H1 (cell line): ENCODE data around the gene CAPN11. TPM values are rescaled to one million over a fixed set of nuclear protein-coding genes. Genes with fewer than 3 reads are reported as not detected.

Source experiments
- CTCF ChIA-PET: fragments of 300-600 bp; sonication (Branson Sonifier 250); formaldehyde crosslinking; loops from one replicate; lab custom pipeline; 2021; ENCODE audit not compliant: partially characterized antibody; lab: Charles Lee
- POLR2A ChIA-PET: fragments of 300-600 bp; sonication (Branson Sonifier 250); formaldehyde crosslinking; loops from one replicate; lab custom pipeline; 2021; ENCODE audit warnings: inconsistent platforms; ENCODE audit not compliant: partially characterized antibody; lab: Charles Lee
- DNase-seq, 2 experiments: peaks; one replicate each; pipeline versions ENCODE4 v3.0.0 to v3.0.0-alpha.2; 2010 to 2022; ENCODE audit warnings: low spot score in 2 of 2, low read depth in 1 of 2, mixed read lengths in 1 of 2
- FAIRE-seq: peaks from 2 replicates; lab custom pipeline; 2011; peaks lifted over from hg19 to GRCh38; lab: Jason Lieb, UNC
- H2AFZ ChIP-seq: 2 replicates; pipeline ENCODE4 v1.8.1; 2012; ENCODE audit warnings: low read length, inconsistent platforms
- H2AK5ac ChIP-seq: 2 replicates; pipeline ENCODE4 v1.6.1; 2013; ENCODE audit warnings: low read depth, low read length
- H2BK120ac ChIP-seq: replicated peaks from 2 replicates; pipeline ENCODE3; 2013; ENCODE audit warnings: low read depth, low read length, inconsistent platforms
- H2BK12ac ChIP-seq: 2 replicates; pipeline ENCODE4 v1.6.1; 2013; ENCODE audit warnings: low read depth, low read length
- H2BK15ac ChIP-seq: 2 replicates; pipeline ENCODE4 v1.6.1; 2013; ENCODE audit warnings: low read length
- H2BK20ac ChIP-seq: 2 replicates; pipeline ENCODE4 v1.6.1; 2013; ENCODE audit warnings: low read length
- H2BK5ac ChIP-seq: 2 replicates; pipeline ENCODE4 v1.6.1; 2013; ENCODE audit warnings: low read depth, low read length
- H3K14ac ChIP-seq: 2 replicates; pipeline ENCODE4 v1.6.1; 2013; ENCODE audit warnings: inconsistent platforms; ENCODE audit not compliant: insufficient read length
- H3K18ac ChIP-seq: 2 replicates; pipeline ENCODE4 v1.6.1; 2013; ENCODE audit warnings: low read length; ENCODE audit errors: extremely low read depth
- H3K23ac ChIP-seq: 2 replicates; pipeline ENCODE4 v1.6.1; 2013; ENCODE audit warnings: inconsistent platforms; ENCODE audit not compliant: insufficient read length
- H3K23me2 ChIP-seq: 2 replicates; pipeline ENCODE4 v1.6.1; 2013; ENCODE audit warnings: low read depth, low read length
- H3K27ac ChIP-seq: 2 replicates; pipeline ENCODE4 v1.6.1; 2011; ENCODE audit warnings: low read depth, low read length, inconsistent platforms
- H3K27me3 ChIP-seq, 4 experiments: replicated peaks in 1 of 4; 1 replicate in 1 of 4; 2 replicates in 3 of 4; pipeline versions ENCODE4 v1.6.1 to v1.8.1; 2011 to 2013; ENCODE audit warnings: low read length in 3 of 4, mild to moderate bottlenecking in 3 of 4, inconsistent platforms in 2 of 4, mixed read lengths in 2 of 4, moderate library complexity in 1 of 4; ENCODE audit not compliant: control insufficient read depth in 3 of 4, insufficient read depth in 3 of 4; ENCODE audit errors: extremely low read depth in 1 of 4
- H3K36me3 ChIP-seq, 4 experiments: 2 replicates each; pipeline versions ENCODE4 v1.6.1 to v1.8.1; 2011 to 2013; ENCODE audit warnings: mild to moderate bottlenecking in 4 of 4, low read length in 3 of 4, moderate library complexity in 2 of 4, control low read depth in 1 of 4, inconsistent platforms in 1 of 4; ENCODE audit not compliant: insufficient read depth in 4 of 4, control insufficient read depth in 2 of 4
- H3K4ac ChIP-seq: replicated peaks from 2 replicates; pipeline ENCODE3; 2013; ENCODE audit warnings: low read length, low read depth, mixed read lengths, inconsistent platforms; ENCODE audit not compliant: insufficient read length
- H3K4me1 ChIP-seq, 4 experiments: replicated peaks in 1 of 4; 1 replicate in 1 of 4; 2 replicates in 3 of 4; pipeline versions ENCODE4 v1.6.1 to v1.8.1; 2011 to 2013; ENCODE audit warnings: low read length in 3 of 4, inconsistent platforms in 2 of 4, mixed read lengths in 1 of 4; ENCODE audit not compliant: insufficient read depth in 4 of 4, control insufficient read depth in 3 of 4
- H3K4me2 ChIP-seq, 2 experiments: 2 replicates each; pipeline versions ENCODE4 v1.6.1 to v1.8.1; 2011 to 2013; ENCODE audit warnings: low read depth in 2 of 2, low read length in 2 of 2, control low read depth in 1 of 2, inconsistent platforms in 1 of 2, mild to moderate bottlenecking in 1 of 2; ENCODE audit not compliant: insufficient read depth in 1 of 2
- H3K4me3 ChIP-seq, 4 experiments: fragments of 200-600, 300-600 bp in 1 of 4; sonication (generic), shearing (Covaris generic), sonication (Bioruptor Twin) in 1 of 4; 2 replicates each; pipeline versions ENCODE4 v1.5.1 to v1.8.1; 2011 to 2016; ENCODE audit warnings: low read length in 4 of 4, low read depth in 3 of 4, control low read depth in 2 of 4, inconsistent platforms in 2 of 4, mild to moderate bottlenecking in 2 of 4, mixed read lengths in 1 of 4, moderate library complexity in 1 of 4; ENCODE audit not compliant: insufficient read depth in 2 of 4; ENCODE audit errors: extremely low read depth in 1 of 4
- H3K56ac ChIP-seq: replicated peaks from 2 replicates; pipeline ENCODE3; 2013; ENCODE audit warnings: low read depth, mild to moderate bottlenecking, mixed read lengths, low read length, inconsistent platforms; ENCODE audit not compliant: insufficient read length
- H3K79me1 ChIP-seq: 2 replicates; pipeline ENCODE4 v1.6.1; 2013; ENCODE audit warnings: low read depth, low read length, control low read depth
- H3K79me2 ChIP-seq, 2 experiments: 2 replicates each; pipeline versions ENCODE4 v1.6.1 to v1.8.1; 2012 to 2013; ENCODE audit warnings: low read length in 2 of 2, mild to moderate bottlenecking in 2 of 2, inconsistent platforms in 1 of 2; ENCODE audit not compliant: insufficient read depth in 2 of 2, control insufficient read depth in 1 of 2
- H3K9ac ChIP-seq, 4 experiments: replicated peaks in 1 of 4; 1 replicate in 1 of 4; 2 replicates in 3 of 4; pipeline versions ENCODE4 v1.6.1 to v1.8.1; 2011 to 2013; ENCODE audit warnings: low read depth in 3 of 4, low read length in 3 of 4, control low read depth in 2 of 4, mild to moderate bottlenecking in 2 of 4, moderate library complexity in 2 of 4, inconsistent platforms in 1 of 4; ENCODE audit errors: extremely low read depth in 1 of 4
- H3K9me3 ChIP-seq, 2 experiments: 2 replicates each; pipeline versions ENCODE4 v1.6.1 to v1.8.1; 2012 to 2013; ENCODE audit warnings: mild to moderate bottlenecking in 2 of 2, moderate library complexity in 2 of 2, control low read depth in 1 of 2, inconsistent platforms in 1 of 2, low read depth in 1 of 2, low read length in 1 of 2, mixed read lengths in 1 of 2; ENCODE audit not compliant: insufficient read depth in 2 of 2
- H4K20me1 ChIP-seq, 2 experiments: replicated peaks in 1 of 2; 2 replicates each; pipeline versions ENCODE3 to v1.8.1; 2011 to 2013; ENCODE audit warnings: inconsistent platforms in 2 of 2, low read length in 2 of 2, mild to moderate bottlenecking in 1 of 2; ENCODE audit not compliant: insufficient read depth in 2 of 2, control insufficient read depth in 1 of 2
- H4K5ac ChIP-seq: 2 replicates; pipeline ENCODE4 v1.6.1; 2013; ENCODE audit warnings: low read length, low read depth, mixed read lengths, inconsistent platforms; ENCODE audit not compliant: insufficient read length
- H4K8ac ChIP-seq: 2 replicates; pipeline ENCODE4 v1.8.0; 2013; ENCODE audit warnings: mild to moderate bottlenecking, moderate library complexity, low read length, inconsistent platforms; ENCODE audit not compliant: insufficient read depth; ENCODE audit errors: extremely low read depth
- H4K91ac ChIP-seq: replicated peaks from 2 replicates; pipeline ENCODE3; 2013; ENCODE audit warnings: low read length, mixed read lengths, inconsistent platforms; ENCODE audit not compliant: insufficient read length
- ASH2L ChIP-seq: fragments of 200-600, 300-600 bp; sonication (generic); IDR thresholded peaks from one replicate; pipeline ENCODE4 v1.7.1; 2017; ENCODE audit warnings: low read length
- BACH1 ChIP-seq: IDR thresholded peaks from 2 replicates; pipeline ENCODE4 v1.6.1; 2012; ENCODE audit warnings: low read length, improper control_type of control experiment
- CHD2 ChIP-seq: IDR thresholded peaks from 2 replicates; pipeline ENCODE4 v1.6.1; 2012; ENCODE audit warnings: low read length, improper control_type of control experiment
- GTF2F1 ChIP-seq: IDR thresholded peaks from 2 replicates; pipeline ENCODE4 v1.6.1; 2012; ENCODE audit warnings: low read depth, low read length, improper control_type of control experiment, borderline replicate concordance
- RAD21 ChIP-seq, 2 experiments: IDR thresholded peaks in 1 of 2; conservative IDR thresholded peaks in 1 of 2; 2 replicates each; pipeline ENCODE4 v1.6.1; 2011; ENCODE audit warnings: low read depth in 2 of 2, low read length in 2 of 2, improper control_type of control experiment in 1 of 2, inconsistent platforms in 1 of 2, mild to moderate bottlenecking in 1 of 2, moderate library complexity in 1 of 2
- SIRT6 ChIP-seq: IDR thresholded peaks from one replicate; pipeline ENCODE4 v1.7.1; 2012; ENCODE audit warnings: low read length, inconsistent platforms
- WGBS, 2 experiments: shearing (Covaris generic) in 1 of 2; methylation state at CpG; one replicate each; pipeline versions ENCODE4 v1.1.6 to v1.1.7; 2013 to 2015; ENCODE audit warnings: low lambda C conversion rate in 2 of 2, mixed read lengths in 2 of 2, inconsistent platforms in 1 of 2, low coverage in 1 of 2, missing lambda C conversion rate in 1 of 2; ENCODE audit not compliant: insufficient replicate concordance in 2 of 2, insufficient coverage in 1 of 2, insufficient read length in 1 of 2; ENCODE audit errors: extremely low coverage in 1 of 2, missing lambda C conversion rate in 1 of 2; 5-methylcytosine and 5-hydroxymethylcytosine counted together
- polyA plus RNA-seq, 7 experiments: library from polyadenylated mRNA; depleted of rRNA in 3 of 7; stranded (reverse) in 5 of 7; unstranded in 2 of 7; fragments of >200 nt in 5 of 7; fragments of 200-250 nt in 2 of 7; gene quantifications; 1 replicate in 5 of 7; 2 replicates in 1 of 7; 4 replicates in 1 of 7; pipeline versions ENCODE4 v1.2.1 to v1.2.3, GENCODE V29; 2011 to 2013; ENCODE audit warnings: missing spikeins in 2 of 7, mixed read lengths in 2 of 7
- total RNA-seq: library from RNA; stranded (reverse); fragmentation: NEBNext Ultra II Directional; extraction: Animal tissue kit (Norgen Biotek cat#: 25700); gene quantifications from 2 replicates; pipeline ENCODE4 v1.2.1, GENCODE V29; 2021
- TF ChIP-seq, protein P1 (sequence below): IDR thresholded peaks from 2 replicates; pipeline ENCODE4 v1.6.1; 2011; ENCODE audit warnings: low read length, improper control_type of control experiment
- TF ChIP-seq, protein P2 (sequence below): IDR thresholded peaks from 2 replicates; pipeline ENCODE4 v1.6.1; 2012; ENCODE audit warnings: low read length, inconsistent platforms

The CAPN11 gene
- total and polyA plus RNA-seq, 2 of the 8 experiments (the other 6 are each of a cell fraction or from before 2014, with no cell fraction given): 0.95 to 0.97 TPM

DNA sequence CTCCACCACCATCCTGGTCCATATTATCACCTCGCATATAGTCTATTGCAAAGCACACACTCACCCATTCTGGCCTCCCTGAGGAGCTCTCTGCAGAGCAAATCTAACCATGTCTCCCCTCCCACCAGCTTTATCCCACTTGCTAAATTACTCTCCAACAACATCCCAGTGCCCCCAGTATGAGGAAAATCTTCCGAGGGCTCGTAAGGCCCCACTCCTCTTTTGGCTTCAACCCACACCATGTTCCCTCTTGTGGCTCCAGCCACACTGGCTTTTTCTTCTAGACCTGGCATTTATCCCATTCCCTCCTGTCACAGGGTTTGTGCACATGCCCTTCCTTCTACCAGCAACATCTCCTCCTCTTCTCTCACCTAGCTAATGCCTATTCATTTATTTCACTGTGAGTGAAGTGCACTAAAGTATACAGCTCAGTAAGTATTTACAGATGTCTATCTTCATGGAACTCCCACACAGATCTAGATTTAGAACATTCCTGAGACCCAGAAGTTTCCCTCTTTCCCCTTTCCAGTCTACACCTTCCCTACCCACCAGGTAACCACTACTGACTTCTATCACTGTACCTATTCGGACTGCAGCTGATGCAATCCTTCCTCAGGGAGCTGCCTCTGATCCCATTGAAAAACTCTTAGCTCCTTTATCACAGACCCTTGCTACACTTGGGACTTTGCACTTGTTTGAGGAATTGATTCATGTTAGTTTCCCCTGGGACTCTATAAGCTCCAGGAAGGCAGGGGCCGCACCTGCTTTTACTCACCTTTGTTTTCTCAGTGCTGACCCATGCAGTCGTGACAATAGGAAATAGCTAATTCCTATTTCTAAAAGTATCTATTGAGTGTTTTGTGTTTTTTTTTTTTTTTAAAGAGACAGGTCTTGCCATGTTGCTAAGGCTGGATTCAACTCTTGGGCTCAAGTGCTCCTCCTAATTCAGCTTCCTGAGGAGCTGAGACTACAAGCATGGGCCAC is 46.9 kb upstream of the CAPN11 start:
- Histone ChIP-seq H3K27ac (no peak overlapping the region), H3K79me2 (peaks cover 3 to 32% of the 10 kb centered on the region in 2 experiments), H3K9ac (no peak overlapping the region; a peak in 1 of 7 replicates), H3K4me2 (no peak overlapping the region), H3K27me3 (no peaks in the 10 kb centered on the region), H2BK12ac (no peak overlapping the region), H3K23ac (no peak overlapping the region), H3K4ac (no peak overlapping the region), H3K79me1 (peaks cover 5% of the 10 kb centered on the region), H3K4me1 (no peaks in the 10 kb centered on the region), H2AK5ac (no peak overlapping the region), H4K20me1 (peaks cover 5 to 25% of the 10 kb centered on the region in 2 experiments), H2AFZ (no peak overlapping the region), H3K23me2 (no peaks in the 10 kb centered on the region; the same call in 1 of the 2 replicates), H2BK120ac (no peak overlapping the region), H3K9me3 (no peaks in the 10 kb centered on the region), H4K91ac (no peak overlapping the region), H4K5ac (no peak overlapping the region), H4K8ac (no peak overlapping the region), H3K36me3 (peaks cover 14 to 65% (median 29%) of the 10 kb centered on the region in 4 experiments), H2BK5ac (no peak overlapping the region), H2BK20ac (no peak overlapping the region), H3K18ac (no peak overlapping the region), H3K14ac (no peak overlapping the region), H2BK15ac (no peak overlapping the region), H3K4me3 (no peak overlapping the region), H3K56ac (no peak overlapping the region)
- ChIA-PET POLR2A (interaction anchor here (0.6 to 3.1 kb wide), 12 partner anchors 9 to 232 kb away, joined by 3 to 15 read pairs (median 4); partner anchors contain the start of gene HSP90AB1), CTCF (interaction anchor here (0.8 to 22.5 kb wide), 15 partner anchors 10 to 175 kb away, joined by 3 to 255 read pairs (median 5); no protein-coding TSS in a partner anchor)
- FAIRE-seq (no peak), DNase-seq (no peak)
- WGBS, 2 experiments: 82% methylated on average over 6 of the region's 6 CpGs; no CpG with 5 or more reads in 1 of the 2 experiments
- TF ChIP-seq CHD2 (no peak), SIRT6 (no peak), ASH2L (no peak), RAD21 (IDR thresholded peaks at IDR 0.05 in 1 of 2, conservative IDR thresholded peaks at IDR 0.05 in 1 of 2; ENCODE audit: low read depth in 2 of 2, low read length in 2 of 2) (no peak), GTF2F1 (no peak), BACH1 (no peak)
- TF ChIP-seq, protein P1, sequence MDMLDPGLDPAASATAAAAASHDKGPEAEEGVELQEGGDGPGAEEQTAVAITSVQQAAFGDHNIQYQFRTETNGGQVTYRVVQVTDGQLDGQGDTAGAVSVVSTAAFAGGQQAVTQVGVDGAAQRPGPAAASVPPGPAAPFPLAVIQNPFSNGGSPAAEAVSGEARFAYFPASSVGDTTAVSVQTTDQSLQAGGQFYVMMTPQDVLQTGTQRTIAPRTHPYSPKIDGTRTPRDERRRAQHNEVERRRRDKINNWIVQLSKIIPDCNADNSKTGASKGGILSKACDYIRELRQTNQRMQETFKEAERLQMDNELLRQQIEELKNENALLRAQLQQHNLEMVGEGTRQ: no peak
- TF ChIP-seq, protein P2, sequence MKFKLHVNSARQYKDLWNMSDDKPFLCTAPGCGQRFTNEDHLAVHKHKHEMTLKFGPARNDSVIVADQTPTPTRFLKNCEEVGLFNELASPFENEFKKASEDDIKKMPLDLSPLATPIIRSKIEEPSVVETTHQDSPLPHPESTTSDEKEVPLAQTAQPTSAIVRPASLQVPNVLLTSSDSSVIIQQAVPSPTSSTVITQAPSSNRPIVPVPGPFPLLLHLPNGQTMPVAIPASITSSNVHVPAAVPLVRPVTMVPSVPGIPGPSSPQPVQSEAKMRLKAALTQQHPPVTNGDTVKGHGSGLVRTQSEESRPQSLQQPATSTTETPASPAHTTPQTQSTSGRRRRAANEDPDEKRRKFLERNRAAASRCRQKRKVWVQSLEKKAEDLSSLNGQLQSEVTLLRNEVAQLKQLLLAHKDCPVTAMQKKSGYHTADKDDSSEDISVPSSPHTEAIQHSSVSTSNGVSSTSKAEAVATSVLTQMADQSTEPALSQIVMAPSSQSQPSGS: no peak
